Esophagus muscularis mucosa (tissue), 4 donors: ENCODE results near the gene TEX35.

ENCODE experiments used
- EP300 ChIP-seq: sonication (generic); formaldehyde crosslinking; IDR thresholded peaks from one replicate; pipeline ENCODE4 v1.6.1; 2017; ENCODE audit warnings: antibody characterized with exemption
- POLR2A ChIP-seq: fragments of 450-650 bp; IDR thresholded peaks from one replicate; pipeline ENCODE4 v1.6.1; 2017; ENCODE audit warnings: antibody characterized with exemption, moderate library complexity, mild to moderate bottlenecking, low read depth
- TF ChIP-seq, protein P1 (sequence below), 3 experiments: fragments of 200-600 bp in 2 of 3; fragments of 450-650 bp in 1 of 3; sonication (generic) in 2 of 3; IDR thresholded peaks; one replicate each; pipeline ENCODE4 v1.5.1; 2017 to 2019; ENCODE audit warnings: antibody characterized with exemption in 3 of 3, mild to moderate bottlenecking in 2 of 3, moderate library complexity in 1 of 3

DNA sequence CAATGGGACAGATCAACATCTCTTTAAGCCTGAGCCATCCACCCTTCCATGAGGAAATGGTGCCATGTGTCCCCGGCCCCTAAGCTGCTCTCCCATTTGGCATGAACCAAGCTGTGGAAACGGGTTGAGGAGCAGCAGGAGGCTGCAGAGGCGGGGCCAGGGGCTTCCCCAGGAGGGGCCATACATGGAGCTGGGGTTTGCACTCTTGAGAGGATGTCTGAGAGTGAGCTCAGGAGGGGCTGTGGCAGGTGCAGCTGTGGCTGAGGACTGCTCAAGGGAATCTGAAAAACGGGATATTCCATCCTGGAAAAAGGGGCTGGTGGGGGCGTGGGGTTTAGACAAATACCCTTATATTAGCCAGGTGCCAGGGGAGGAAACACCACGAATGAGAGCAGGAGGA lies 9.1 kb upstream of the TEX35 start:
- TF ChIP-seq, protein P1, sequence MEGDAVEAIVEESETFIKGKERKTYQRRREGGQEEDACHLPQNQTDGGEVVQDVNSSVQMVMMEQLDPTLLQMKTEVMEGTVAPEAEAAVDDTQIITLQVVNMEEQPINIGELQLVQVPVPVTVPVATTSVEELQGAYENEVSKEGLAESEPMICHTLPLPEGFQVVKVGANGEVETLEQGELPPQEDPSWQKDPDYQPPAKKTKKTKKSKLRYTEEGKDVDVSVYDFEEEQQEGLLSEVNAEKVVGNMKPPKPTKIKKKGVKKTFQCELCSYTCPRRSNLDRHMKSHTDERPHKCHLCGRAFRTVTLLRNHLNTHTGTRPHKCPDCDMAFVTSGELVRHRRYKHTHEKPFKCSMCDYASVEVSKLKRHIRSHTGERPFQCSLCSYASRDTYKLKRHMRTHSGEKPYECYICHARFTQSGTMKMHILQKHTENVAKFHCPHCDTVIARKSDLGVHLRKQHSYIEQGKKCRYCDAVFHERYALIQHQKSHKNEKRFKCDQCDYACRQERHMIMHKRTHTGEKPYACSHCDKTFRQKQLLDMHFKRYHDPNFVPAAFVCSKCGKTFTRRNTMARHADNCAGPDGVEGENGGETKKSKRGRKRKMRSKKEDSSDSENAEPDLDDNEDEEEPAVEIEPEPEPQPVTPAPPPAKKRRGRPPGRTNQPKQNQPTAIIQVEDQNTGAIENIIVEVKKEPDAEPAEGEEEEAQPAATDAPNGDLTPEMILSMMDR (IDR thresholded peaks at IDR 0.05), result no peak
- TF ChIP-seq POLR2A, result no peak
- no peak for TF ChIP-seq EP300
